ENCODE data around the gene TM2D3.
A peak's percentile ranks its signal among the peaks of the same experiment; 100 is the strongest.

Gene TM2D3

DNA sequence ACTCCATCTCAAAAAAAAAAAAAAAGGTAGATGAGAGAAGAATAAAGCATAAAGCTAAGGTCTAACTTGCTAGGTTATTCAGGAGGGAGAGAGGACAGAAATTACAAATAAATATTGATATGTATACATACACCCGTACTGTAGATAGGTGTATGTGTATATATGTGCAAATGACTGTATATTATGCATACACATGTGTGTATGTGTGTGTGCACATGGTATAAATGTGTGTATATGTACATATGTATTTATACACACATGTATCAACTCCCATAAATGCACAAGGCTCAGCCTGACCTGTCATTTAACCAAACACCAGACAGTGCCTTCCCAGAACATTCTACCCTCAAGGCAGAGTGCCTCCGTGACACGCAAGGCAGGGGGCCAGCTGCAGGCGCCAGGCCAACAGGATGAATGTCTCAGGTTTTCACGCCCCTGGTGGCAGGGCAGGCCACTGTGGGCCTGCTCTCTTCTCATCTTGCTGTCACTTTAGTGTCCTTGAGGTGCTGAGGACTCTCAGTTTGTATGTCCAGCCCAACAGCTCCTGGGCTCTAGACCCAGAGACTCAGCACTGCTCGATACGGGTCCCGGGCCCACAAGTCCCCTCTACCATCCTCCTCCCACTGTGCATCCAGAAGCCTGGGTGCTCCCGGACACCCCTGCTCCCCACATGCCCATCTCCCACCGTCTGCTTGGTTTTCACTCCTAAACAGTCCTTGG is 40.4 kb downstream of the TM2D3 start:
- H3K4me3 ChIP-seq (ENCODE audit: low read length): no peak overlapping the region
- no peak for DNase-seq (ENCODE audit: low read depth, low spot score)

DNA sequence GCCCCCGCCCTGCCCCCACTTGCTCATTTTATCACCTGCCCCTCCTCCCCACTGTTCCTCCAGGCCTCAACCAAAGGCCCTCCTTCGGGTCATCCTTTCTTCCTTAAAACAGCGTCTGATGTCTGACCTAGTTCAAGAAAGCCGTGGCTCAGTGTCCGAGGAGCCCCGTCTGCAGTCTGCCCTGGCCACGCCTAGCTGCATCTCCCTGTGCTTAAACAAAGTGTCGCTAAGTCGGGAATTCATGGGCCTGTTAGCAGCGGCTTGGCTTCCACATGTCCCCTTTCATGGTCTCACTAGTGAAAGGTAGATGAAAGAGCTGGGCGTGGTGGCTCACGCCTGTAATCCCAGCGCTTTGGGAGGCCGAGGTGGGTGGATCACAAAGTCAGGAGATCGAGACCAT is 41.2 kb downstream of the TM2D3 start:
- H3K4me3 ChIP-seq (ENCODE audit: low read length): no peak overlapping the region
- DNase-seq (ENCODE audit: low read depth, low spot score): no peak

DNA sequence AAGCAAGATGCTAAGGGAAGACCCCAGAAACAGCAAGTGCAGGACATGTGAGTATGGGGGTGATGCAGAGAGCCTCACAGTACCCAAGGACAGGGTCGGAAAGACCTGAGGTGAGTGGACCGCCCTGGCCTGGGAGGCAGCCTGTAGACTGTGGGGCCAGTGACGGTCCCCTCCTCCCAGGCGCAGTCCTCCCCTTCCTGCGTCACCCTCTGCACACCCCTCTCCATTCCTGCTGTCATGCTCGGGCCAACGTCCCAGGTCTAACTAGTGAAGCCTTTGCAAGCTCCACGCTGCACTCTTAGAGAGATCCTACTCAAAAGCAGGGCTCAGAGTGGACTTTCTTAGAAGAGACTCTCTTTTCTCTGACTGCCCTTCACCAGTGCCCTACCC is 41.6 kb downstream of the TM2D3 start:
- DNase-seq (ENCODE audit: low read depth, low spot score): no peak
- H3K4me3 ChIP-seq (ENCODE audit: low read length): no peak overlapping the region

DNA sequence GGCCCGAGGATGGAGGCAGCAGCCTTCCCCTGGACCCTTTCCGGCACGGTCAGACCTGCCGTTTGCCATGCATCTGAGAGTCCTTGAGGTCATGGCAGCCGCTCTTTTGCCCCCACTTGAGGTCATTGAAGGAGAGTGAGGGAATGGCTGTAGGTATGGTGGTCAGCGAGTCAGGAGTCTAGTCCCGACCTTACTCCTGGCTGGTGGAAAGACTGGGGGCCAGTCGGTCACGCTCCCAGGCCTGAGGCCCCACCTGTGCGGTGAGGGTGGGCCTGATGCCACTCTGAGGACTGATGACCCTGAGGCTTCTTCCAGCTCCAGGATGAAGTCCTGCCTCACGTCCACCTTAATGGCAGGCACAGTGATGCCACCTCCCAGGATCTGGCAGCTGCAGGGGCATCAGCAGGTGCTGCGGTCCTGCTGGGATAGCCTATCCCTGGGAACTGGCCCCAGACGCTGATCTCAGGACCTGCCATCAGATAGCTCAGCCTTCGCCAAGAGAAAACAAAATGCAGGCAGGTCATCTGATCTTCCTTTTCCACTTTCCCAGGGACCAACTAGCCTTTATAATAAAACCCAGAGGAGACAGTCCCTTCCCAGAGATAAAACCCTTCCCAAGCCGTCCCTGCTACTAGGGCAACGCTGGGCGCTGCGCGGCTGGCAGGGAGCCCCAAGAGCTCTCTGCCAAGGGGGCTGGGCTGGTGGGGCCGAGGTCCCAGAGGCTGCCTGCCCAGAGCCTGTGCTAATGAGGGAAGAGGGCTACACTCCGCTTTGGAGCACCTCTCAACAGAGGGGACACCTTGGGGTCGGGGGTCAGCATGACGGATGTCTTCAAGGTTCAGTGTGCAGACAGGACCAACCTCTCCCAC is 42.2 kb downstream of the TM2D3 start:
- H3K4me3 ChIP-seq (ENCODE audit: low read length): no peak overlapping the region
- DNase-seq (ENCODE audit: low read depth, low spot score): no peak

DNA sequence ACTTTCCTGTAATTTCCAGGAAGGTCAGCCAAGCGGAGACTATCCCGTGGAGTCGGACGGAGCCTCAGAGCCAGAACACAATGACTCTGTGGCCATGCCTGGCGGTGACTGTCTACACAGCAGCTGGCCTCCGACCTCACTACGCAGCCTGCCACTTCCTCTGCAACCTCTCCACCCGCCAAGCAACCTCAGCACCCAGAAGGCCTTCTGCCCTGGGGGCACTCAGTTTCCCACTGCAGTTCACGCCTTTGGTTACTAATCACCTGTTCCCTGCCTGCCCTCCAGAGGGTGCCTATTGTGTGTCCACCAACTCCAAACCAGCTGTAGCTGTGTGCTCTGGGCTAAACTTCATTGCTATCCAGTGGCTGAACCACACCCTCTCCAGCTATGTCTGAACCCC is 44.0 kb downstream of the TM2D3 start:
- H3K4me3 ChIP-seq (ENCODE audit: low read length): no peak overlapping the region
- DNase-seq (ENCODE audit: low read depth, low spot score): peak; percentile 44

DNA sequence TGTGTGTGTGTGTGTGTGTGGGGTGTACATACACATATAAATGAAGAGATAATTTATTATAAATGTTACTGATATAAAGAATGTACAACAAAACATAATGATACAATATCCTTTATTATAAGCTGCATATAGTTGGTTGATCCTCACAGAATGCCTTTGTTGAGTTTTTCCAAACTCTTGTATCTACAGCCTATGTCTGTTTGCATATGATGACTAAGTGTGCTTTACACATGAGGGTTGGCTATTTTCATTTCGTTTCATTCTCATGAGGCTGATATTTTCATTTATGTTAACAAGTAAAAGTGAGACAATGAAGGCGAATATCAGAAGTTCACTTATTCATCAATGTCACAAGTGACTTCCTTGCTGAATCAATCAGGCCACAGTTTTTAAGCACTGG is 45.1 kb downstream of the TM2D3 start:
- H3K4me3 ChIP-seq (ENCODE audit: low read length): no peak overlapping the region
- no peak for DNase-seq (ENCODE audit: low read depth, low spot score)

DNA sequence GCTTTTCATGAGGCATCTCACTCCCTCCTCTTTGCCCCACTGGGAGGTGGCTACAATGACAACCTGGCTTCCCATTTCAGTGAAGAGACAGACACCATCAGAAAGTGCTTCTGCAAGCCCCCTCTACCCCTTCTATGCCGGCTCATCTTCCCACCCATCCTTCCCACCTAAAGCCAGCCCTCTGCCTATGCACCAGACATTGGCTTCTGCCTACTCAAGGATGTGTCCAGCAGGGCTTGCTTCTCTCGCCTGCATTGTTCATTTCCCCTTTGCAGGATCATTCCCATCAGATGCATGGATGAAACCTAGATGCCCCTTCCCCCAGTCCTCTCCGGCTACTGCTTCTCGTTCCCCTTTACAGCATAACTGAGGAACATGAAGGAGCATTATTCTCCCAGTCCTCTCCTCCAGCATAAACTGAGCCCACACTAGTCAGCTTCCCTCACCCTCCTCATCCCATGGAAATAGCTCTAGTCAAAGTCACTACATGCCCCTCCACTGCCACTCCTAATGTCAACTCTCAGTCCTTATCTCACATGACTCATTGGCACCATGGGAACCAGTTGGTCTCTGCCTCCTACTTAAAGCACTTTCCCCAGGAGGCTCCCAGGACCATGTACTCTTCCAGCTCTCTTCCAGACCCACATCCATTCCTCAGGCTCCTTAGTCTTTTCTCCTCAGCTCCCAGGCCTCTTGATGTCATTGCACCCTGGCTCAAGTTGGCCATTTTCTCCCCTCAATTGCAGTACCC is 47.9 kb downstream of the TM2D3 start:
- H3K4me3 ChIP-seq (ENCODE audit: low read length): no peak overlapping the region
- no peak for DNase-seq (ENCODE audit: low read depth, low spot score)

DNA sequence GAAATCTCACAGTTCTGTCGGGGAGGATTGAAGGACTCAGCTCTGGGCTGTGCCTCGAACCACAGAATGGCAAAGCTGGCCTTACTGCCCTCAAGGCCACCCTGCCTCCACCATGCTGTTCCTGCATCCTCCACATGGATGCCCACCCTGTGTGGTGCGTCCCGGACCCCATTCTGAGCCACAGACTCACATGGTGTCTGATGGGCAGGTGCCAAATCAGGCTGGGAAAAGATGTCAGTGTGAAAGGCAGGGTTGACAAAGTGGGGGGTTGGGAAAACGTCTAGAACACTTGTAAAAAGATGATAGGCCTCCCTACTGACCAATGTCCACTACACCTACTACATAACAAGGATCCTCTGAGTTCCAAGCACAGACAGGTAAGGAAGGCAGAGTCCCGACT is 49.4 kb downstream of the TM2D3 start:
- DNase-seq (ENCODE audit: low read depth, low spot score): no peak

DNA sequence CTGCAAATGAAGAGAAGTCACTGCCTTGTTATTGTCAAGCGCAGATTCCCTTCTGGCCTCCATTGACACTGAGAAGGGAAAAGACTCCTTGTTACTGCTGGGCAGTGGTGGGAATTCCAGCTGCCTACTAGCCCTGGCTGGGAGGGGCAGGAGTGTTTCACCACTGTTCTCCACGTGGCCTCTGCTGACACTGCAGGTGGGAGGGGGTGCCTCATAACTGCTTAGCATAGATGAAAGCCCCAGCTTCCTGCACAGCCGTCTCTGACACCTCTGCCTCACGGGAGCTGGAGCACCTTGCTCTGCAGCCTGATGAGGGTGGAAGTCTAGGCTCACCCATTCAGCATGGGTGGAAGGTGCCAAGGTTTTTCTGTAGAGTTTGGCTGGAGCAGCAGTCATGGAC is 52.1 kb downstream of the TM2D3 start:
- DNase-seq (ENCODE audit: low read depth, low spot score): peak; percentile 60
- H3K4me3 ChIP-seq (ENCODE audit: low read length): no peak overlapping the region

More for the DNA sequence above, 49.4 kb downstream of the TM2D3 start:
- H3K4me3 ChIP-seq (ENCODE audit: low read length): no peak overlapping the region

DNA sequence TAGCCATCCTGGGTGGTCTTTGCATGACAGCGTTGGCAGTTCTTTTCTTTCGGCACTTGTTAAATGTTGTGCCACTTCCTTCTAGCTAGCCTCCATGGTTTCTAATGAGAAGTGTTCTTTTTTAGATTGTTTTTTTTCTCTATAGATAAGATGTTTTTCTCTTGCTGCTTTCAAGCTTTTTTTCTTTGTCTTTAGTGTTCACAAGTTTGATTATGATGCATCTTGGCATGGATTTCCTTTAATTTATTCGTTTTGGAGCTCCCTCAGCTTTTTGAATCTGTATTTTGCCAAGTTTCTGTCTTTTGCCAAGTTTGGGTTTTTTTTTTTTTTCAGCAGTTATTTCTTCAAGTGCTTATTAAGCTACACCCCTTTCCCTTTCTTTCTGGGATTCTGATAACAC is 53.1 kb downstream of the TM2D3 start:
- H3K4me3 ChIP-seq (ENCODE audit: low read length): no peak overlapping the region

DNA sequence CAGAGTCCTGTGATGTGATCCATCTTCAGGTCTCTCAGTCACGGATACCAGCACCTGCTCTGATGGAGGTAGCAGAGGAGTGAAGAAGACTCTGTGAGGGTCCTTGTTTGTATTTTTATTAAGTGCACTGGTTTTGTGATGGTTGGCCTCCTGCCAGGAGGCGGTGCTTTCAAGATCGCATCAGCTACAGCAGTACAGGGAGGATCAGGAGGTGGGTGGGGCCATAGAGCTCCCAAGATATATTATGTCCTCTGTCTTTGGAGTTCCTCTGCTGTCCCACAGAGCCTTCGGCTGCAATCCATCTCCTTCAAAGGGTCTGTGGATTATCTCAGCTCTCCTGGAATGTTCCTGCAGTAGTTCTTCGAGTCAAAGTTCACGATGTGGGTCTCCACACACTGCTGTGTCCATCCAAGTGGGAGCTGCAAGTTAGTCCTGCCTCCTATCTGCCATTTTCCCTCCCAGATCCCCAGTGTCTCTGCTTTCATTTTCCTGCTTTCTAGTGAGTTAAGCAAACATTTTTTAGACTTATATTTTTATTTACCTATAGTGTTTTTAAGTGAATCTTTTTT is 54.7 kb downstream of the TM2D3 start:
- H3K4me3 ChIP-seq (ENCODE audit: low read length): no peak overlapping the region
- DNase-seq (ENCODE audit: low read depth, low spot score): no peak

More for the DNA sequence above, 53.1 kb downstream of the TM2D3 start:
- no peak for DNase-seq (ENCODE audit: low read depth, low spot score)

DNA sequence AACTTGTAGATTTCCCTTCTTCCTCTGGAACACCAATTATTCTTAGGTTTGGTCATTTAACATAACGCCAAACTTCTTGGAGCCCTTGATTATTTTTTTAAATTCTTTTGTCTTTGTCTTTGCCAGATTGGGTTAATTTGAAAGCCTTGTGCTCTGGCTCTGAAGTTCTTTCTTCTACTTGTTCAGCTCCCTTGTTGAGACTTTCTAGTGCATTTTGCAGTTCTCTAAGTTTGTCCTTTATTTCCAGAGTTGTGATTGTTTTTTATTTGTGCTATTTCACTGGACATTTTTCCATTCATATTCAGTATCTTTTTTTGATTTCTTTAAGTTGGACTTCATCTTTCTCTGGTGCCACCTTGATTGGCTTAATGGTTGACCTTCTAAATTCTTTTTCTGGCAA is 55.5 kb downstream of the TM2D3 start:
- DNase-seq (ENCODE audit: low read depth, low spot score): no peak
- H3K4me3 ChIP-seq (ENCODE audit: low read length): no peak overlapping the region
